DND-41 (cell line): Measurements from ENCODE around the gene ZNF212.

Experiments used
- ATAC-seq: fragments of 200-7000 bp; cut with Tn5 transposase; 3 replicates; pipeline ENCODE4 v1.9.1; 2021; ENCODE audit warnings: low read depth; ENCODE audit not compliant: insufficient read depth
- DNase-seq: peaks from one replicate; pipeline ENCODE4 v3.0.0-alpha.2; 2020
- H2AFZ ChIP-seq: 2 replicates; pipeline ENCODE4 v1.6.0; 2012; ENCODE audit warnings: low read depth, low read length
- H3K27ac ChIP-seq: 2 replicates; pipeline ENCODE4 v1.5.1; 2012; ENCODE audit warnings: low read length, inconsistent platforms
- H3K27me3 ChIP-seq: fragments of 200-600 bp; sonication (generic); 2 replicates; pipeline ENCODE4 v1.6.0; 2012; ENCODE audit warnings: low read length, mild to moderate bottlenecking, inconsistent platforms; ENCODE audit not compliant: insufficient read depth, poor library complexity
- H3K36me3 ChIP-seq: 2 replicates; pipeline ENCODE4 v1.5.1; 2012; ENCODE audit warnings: low read length, inconsistent platforms; ENCODE audit not compliant: insufficient read depth
- H3K4me1 ChIP-seq: 2 replicates; pipeline ENCODE4 v1.5.1; 2012; ENCODE audit warnings: mild to moderate bottlenecking, low read length; ENCODE audit not compliant: insufficient read depth
- H3K4me2 ChIP-seq: 2 replicates; pipeline ENCODE4 v1.6.0; 2012; ENCODE audit warnings: mild to moderate bottlenecking, moderate library complexity, low read length, inconsistent platforms; ENCODE audit not compliant: insufficient read depth
- H3K4me3 ChIP-seq, 2 experiments: fragments of 200-600 bp in 1 of 2; shearing (Covaris generic) in 1 of 2; 2 replicates each; pipeline ENCODE4 v1.5.1; 2012 to 2016; ENCODE audit warnings: inconsistent platforms in 2 of 2, low read length in 2 of 2, mild to moderate bottlenecking in 2 of 2, low read depth in 1 of 2, moderate library complexity in 1 of 2
- H3K79me2 ChIP-seq: 2 replicates; pipeline ENCODE4 v1.6.0; 2012; ENCODE audit warnings: low read length, inconsistent platforms; ENCODE audit not compliant: insufficient read depth
- H3K9ac ChIP-seq: 2 replicates; pipeline ENCODE4 v1.6.0; 2012; ENCODE audit warnings: low read depth, mild to moderate bottlenecking, inconsistent platforms, low read length, moderate library complexity
- H3K9me3 ChIP-seq: 2 replicates; pipeline ENCODE4 v1.5.1; 2012; ENCODE audit warnings: low read length, moderate library complexity, mild to moderate bottlenecking, inconsistent platforms; ENCODE audit not compliant: insufficient read depth, severe bottlenecking
- H4K20me1 ChIP-seq: 2 replicates; pipeline ENCODE4 v1.6.0; 2012; ENCODE audit warnings: low read length; ENCODE audit not compliant: insufficient read depth
- CTCF ChIP-seq: IDR thresholded peaks from 2 replicates; pipeline ENCODE4 v1.5.1; 2012; ENCODE audit warnings: borderline replicate concordance, low read length, moderate library complexity, mild to moderate bottlenecking; ENCODE audit not compliant: poor library complexity, severe bottlenecking; ENCODE audit errors: extremely low read depth
- EZH2 ChIP-seq: IDR thresholded peaks from 3 replicates; pipeline ENCODE4 v1.6.1; 2012; ENCODE audit warnings: borderline replicate concordance, low read depth, mild to moderate bottlenecking, moderate library complexity, low read length, inconsistent platforms; ENCODE audit not compliant: severe bottlenecking

ZNF212 gene

GRCh38 chr7:149209518-149210269 lies 29.8 kb upstream of the ZNF212 start:
- peaks cover 4% of the 10 kb centered on the region; the same call in 1 of the 2 replicates for H3K79me2 ChIP-seq
- DNase-seq, result peak; percentile 64
- peaks cover 88% of the 10 kb centered on the region for H3K36me3 ChIP-seq
- H3K4me2 ChIP-seq, result no peak overlapping the region
- no peak overlapping the region for H3K27ac ChIP-seq
- no peak overlapping the region for H2AFZ ChIP-seq
- no peaks in the 10 kb centered on the region for H3K27me3 ChIP-seq
- H4K20me1 ChIP-seq, result peaks cover 5% of the 10 kb centered on the region; the same call in 1 of the 2 replicates
- H3K9me3 ChIP-seq, result no peaks in the 10 kb centered on the region
- H3K9ac ChIP-seq, result no peak overlapping the region
- no peak overlapping the region for H3K4me3 ChIP-seq
- peak; percentile 86 for ATAC-seq
- H3K4me1 ChIP-seq, result no peaks in the 10 kb centered on the region
- peak; percentile 81 for TF ChIP-seq CTCF
- no peak for TF ChIP-seq EZH2

- Histone ChIP-seq H3K9ac (no peak overlapping the region), H3K9me3 (no peaks in the 10 kb centered on the region), H3K4me3 (no peak overlapping the region), H4K20me1 (peaks cover 4% of the 10 kb centered on the region; the same call in 1 of the 2 replicates), H2AFZ (no peak overlapping the region), H3K4me2 (no peak overlapping the region), H3K27ac (no peak overlapping the region), H3K4me1 (no peaks in the 10 kb centered on the region), H3K79me2 (peaks cover 1% of the 10 kb centered on the region; the same call in 1 of the 2 replicates), H3K36me3 (peaks cover 94% of the 10 kb centered on the region), H3K27me3 (no peaks in the 10 kb centered on the region)
- TF ChIP-seq CTCF (no peak), EZH2 (no peak)
- DNase-seq (no peak), ATAC-seq (no peak)
Measured at GRCh38 chr7:149210551-149210950, 28.9 kb upstream of the ZNF212 start.

GRCh38 chr7:149214020-149214720 lies 25.3 kb upstream of the ZNF212 start:
- Histone ChIP-seq H3K4me3 (no peak overlapping the region), H3K4me1 (no peaks in the 10 kb centered on the region), H3K4me2 (no peak overlapping the region), H3K36me3 (peaks cover 99% of the 10 kb centered on the region), H3K27ac (no peak overlapping the region), H3K9ac (no peak overlapping the region), H3K27me3 (no peaks in the 10 kb centered on the region), H4K20me1 (0 out of 2 replicates have a peak, but pooled peaks cover 9% of the 10 kb centered on the region), H2AFZ (no peak overlapping the region), H3K79me2 (no peaks in the 10 kb centered on the region), H3K9me3 (no peaks in the 10 kb centered on the region)
- ATAC-seq (no peak), DNase-seq (no peak)
- TF ChIP-seq CTCF (no peak), EZH2 (no peak)
